Ovary (tissue), 9 donors: ENCODE measurements around the gene SPON2. TPM values are rescaled to one million over a fixed set of nuclear protein-coding genes. Genes with fewer than 3 reads are reported as not detected.

ENCODE experiments used
- DNase-seq, 5 donors: peaks; one replicate each; pipeline ENCODE4 v3.0.0-alpha.2; 2019 to 2020
- H3K27ac ChIP-seq, 2 donors: fragments of 200-600 bp; one replicate each; pipeline versions ENCODE4 v1.5.1 to v1.8.0; 2019 to 2022
- H3K27me3 ChIP-seq: fragments of 200-600 bp; one replicate; pipeline ENCODE4 v1.8.0; 2022
- H3K36me3 ChIP-seq: fragments of 200-600 bp; sonication (generic); one replicate; pipeline ENCODE4 v1.5.1; 2019
- H3K4me1 ChIP-seq: one replicate; pipeline ENCODE4 v1.8.1; 2013; ENCODE audit warnings: mild to moderate bottlenecking, moderate library complexity; ENCODE audit not compliant: insufficient read depth
- H3K4me3 ChIP-seq: fragments of 200-600 bp; sonication (generic); one replicate; pipeline ENCODE4 v1.5.1; 2017
- H3K9me3 ChIP-seq, 2 donors: fragments of 200-600 bp in 1 of 2; sonication (generic) in 1 of 2; one replicate each; pipeline versions ENCODE4 v1.5.1 to v1.8.1; 2013 to 2019; ENCODE audit warnings: mild to moderate bottlenecking in 1 of 2, moderate library complexity in 1 of 2
- CTCF ChIP-seq, 3 donors: fragments of 450-650 bp in 2 of 3; fragments of 200-600 bp in 1 of 3; IDR thresholded peaks; one replicate each; pipeline versions ENCODE4 v1.5.1 to v1.8.0; 2016 to 2022; ENCODE audit warnings: antibody characterized with exemption in 3 of 3, mild to moderate bottlenecking in 1 of 3
- EP300 ChIP-seq: sonication (generic); formaldehyde crosslinking; IDR thresholded peaks from one replicate; pipeline ENCODE4 v1.6.1; 2017; ENCODE audit warnings: antibody characterized with exemption
- POLR2A ChIP-seq: fragments of 450-650 bp; IDR thresholded peaks from one replicate; pipeline ENCODE4 v1.6.1; 2017; ENCODE audit warnings: antibody characterized with exemption, mild to moderate bottlenecking, moderate library complexity
- whole genome bisulfite sequencing, 3 donors: extraction: QIAGEN DNeasy Blood & Tissue Kit in 1 of 3; methylation state at CpG; one replicate each; pipeline versions ENCODE4 v1.1.5 to v1.1.7; 2013 to 2017; 5-methylcytosine and 5-hydroxymethylcytosine counted together
- intact Hi-C, 4 donors: fragments of 100-400 bp; cut with DNase I; formaldehyde crosslinking; loops; one replicate each; pipeline versions ENCODE4 v1.11.0 to v1.15.1; 2022 to 2023
- polyA plus RNA-seq, 2 donors: library from polyadenylated mRNA; stranded (reverse); fragments of 200-250 nt in 1 of 2; fragments of 350-450 nt in 1 of 2; fragmentation: Illumina TruSeq in 1 of 2; extraction: RNeasy Lipid Tissue Mini Kit (QIAGEN cat#74804) in 1 of 2; gene quantifications; one replicate each; pipeline ENCODE4 v1.2.3, GENCODE V29; 2013 to 2014
- total RNA-seq, 7 donors: library from RNA; depleted of rRNA in 2 of 7; stranded (reverse); fragments of >200 nt in 2 of 7; fragmentation: NEBNext Ultra II Directional in 3 of 7; extraction: Animal tissue kit (Norgen Biotek cat#: 25700) in 3 of 7; gene quantifications; one replicate each; pipeline versions ENCODE4 v1.1.0 to v1.2.4, GENCODE V29; 2016 to 2023
- donor health status: DM: no; HTN: no; CAD: no; lungs with moderate emphysema.
- donor health status: DM: no; HTN: no; CAD: no.
- donor health status: Bipolar disorder and iron deficiency.
- donor health status: DM: yes; HTN: yes; CAD: no.
- donor health status: DM: no; HTN: no; CAD: no.
- donor health status: DM: yes; HTN: yes; CAD: no.

The SPON2 gene
- total and polyA plus RNA-seq, 9 donors, result 8.0 to 104 (median 51.0) TPM

GRCh38 chr4:1210971-1211370 is 38.6 kb upstream of the SPON2 start:
- Histone ChIP-seq H3K27me3 (no peaks in the 10 kb centered on the region), H3K36me3 (no peaks in the 10 kb centered on the region), H3K27ac (no peak overlapping the region), H3K4me1 (peaks cover 43% of the 10 kb centered on the region), H3K9me3 (no peaks in the 10 kb centered on the region), H3K4me3 (no peak overlapping the region)
- intact Hi-C loops, result loop anchor here in 1 of 4 donors (5.0 kb wide), 1 partner anchor 36 kb away; the partner anchor contains the start of gene CTBP1
- TF ChIP-seq POLR2A (no peak), EP300 (no peak), CTCF (IDR thresholded peaks at IDR 0.05) (no peak)
- DNase-seq, result peak in 4 of 5 donors; percentile 18 to 56 (median 33)
- 62 to 66% (median 63%) methylated on average over 10 of the region's 10 CpGs for WGBS, 3 donors

- no peak overlapping the region for H3K4me3 ChIP-seq
These were observed 38.0 kb upstream of the SPON2 start for GRCh38 chr4:1210241-1210841.

DNA sequence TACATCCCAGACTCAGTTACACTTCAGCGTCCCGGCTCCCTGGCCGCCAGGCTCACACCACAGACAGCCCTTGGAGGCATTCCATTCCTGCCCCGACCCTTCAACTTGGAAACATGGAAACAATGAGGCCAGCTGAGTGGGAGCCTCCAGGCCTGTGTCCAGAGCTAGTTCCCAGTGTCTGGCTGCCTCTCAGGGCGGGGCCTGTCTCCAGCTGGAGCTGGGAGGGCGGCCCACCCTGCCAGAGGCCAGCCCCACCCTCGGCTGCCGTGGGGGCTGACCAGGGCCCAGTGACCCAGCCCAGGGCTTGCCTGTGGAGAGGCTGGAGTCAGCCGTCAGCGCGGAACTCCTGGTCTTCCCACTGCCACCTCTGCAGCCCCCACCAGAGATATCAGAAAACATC is 37.4 kb upstream of the SPON2 start:
- Histone ChIP-seq H3K27me3 (no peaks in the 10 kb centered on the region), H3K4me1 (peaks cover 38% of the 10 kb centered on the region), H3K27ac (peak overlapping the region in 1 of 2 donors; percentile 26), H3K9me3 (no peaks in the 10 kb centered on the region), H3K36me3 (no peaks in the 10 kb centered on the region), H3K4me3 (no peak overlapping the region)
- DNase-seq, result peak; percentile 88 to 94 (median 90)
- 5 to 13% (median 13%) methylated on average over 11 of the region's 11 CpGs for WGBS, 3 donors
- TF ChIP-seq EP300 (no peak), POLR2A (no peak), CTCF (IDR thresholded peaks at IDR 0.05) (no peak)
- intact Hi-C loops, result loop anchor here in 3 of 4 donors (5.0 kb wide), 3 partner anchors 37 to 43 kb away; partner anchors contain the start of genes SPON2 (in 2 of the 3) and CTBP1 (in 1 of the 3)

More at GRCh38 chr4:1210241-1210841, 38.0 kb upstream of the SPON2 start:
- Histone ChIP-seq H3K36me3 (no peaks in the 10 kb centered on the region), H3K27ac (peak overlapping the region in 1 of 2 donors; percentile 26), H3K4me1 (peaks cover 41% of the 10 kb centered on the region), H3K27me3 (no peaks in the 10 kb centered on the region), H3K9me3 (no peaks in the 10 kb centered on the region)
- 54 to 68% (median 56%) methylated on average over 14 to 22 of the region's 22 CpGs for WGBS, 3 donors
- intact Hi-C loops, result loop anchor here in 1 of 4 donors (5.0 kb wide), 1 partner anchor 37 kb away; the partner anchor contains the start of gene CTBP1
- peak; percentile 21 to 57 (median 51) for DNase-seq
- TF ChIP-seq CTCF (IDR thresholded peaks at IDR 0.05) (no peak), POLR2A (no peak)

DNA sequence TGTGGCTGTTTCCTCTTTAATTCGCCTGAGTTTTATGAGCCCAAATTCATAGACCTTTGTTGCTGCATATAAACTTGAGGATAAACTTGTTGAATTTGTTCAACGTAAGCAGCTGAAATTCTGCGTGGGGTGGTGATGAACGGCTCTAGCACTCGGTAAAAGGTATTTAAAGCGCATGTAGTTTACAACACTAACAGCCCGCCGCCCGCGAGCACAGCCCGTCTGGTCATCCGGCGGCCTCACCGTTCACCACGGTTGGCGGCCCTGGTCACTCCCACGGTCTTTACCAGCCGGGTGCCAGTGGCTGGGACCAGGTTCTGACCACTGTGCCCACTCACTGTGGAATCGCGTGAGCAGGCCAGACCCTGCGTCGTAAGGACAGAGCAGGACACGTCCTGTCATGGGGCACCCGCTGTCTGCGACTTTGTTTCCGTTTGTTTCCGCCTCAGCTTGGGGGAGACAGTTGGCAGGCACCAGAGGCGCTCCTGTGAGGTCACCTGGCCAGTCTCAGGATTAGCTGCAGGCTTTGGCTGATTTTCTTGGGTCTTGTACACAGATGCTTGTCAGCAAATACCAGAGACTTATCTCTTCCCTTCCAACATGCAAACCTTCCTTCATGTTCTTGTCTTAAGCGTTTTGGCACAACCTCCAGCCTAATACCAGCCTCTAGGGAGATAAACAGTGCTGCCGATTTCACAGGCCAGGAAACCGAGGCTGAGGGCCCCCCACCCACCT is 36.8 kb upstream of the SPON2 start:
- Histone ChIP-seq H3K4me1 (peaks cover 38% of the 10 kb centered on the region), H3K27me3 (no peaks in the 10 kb centered on the region), H3K4me3 (no peak overlapping the region), H3K36me3 (no peaks in the 10 kb centered on the region), H3K27ac (peak overlapping the region in 1 of 2 donors; percentile 26), H3K9me3 (no peaks in the 10 kb centered on the region)
- WGBS, 3 donors, result 16 to 28% (median 26%) methylated on average over 31 of the region's 31 CpGs
- peak in 4 of 5 donors; percentile 36 to 67 (median 48) for DNase-seq
- intact Hi-C loops, result loop anchor here in 3 of 4 donors (5.0 kb wide), 2 partner anchors 37 to 42 kb away; partner anchors contain the start of gene SPON2 (in 2 of the 3)
- TF ChIP-seq CTCF (IDR thresholded peaks at IDR 0.05), result no peak
- TF ChIP-seq EP300, result no peak
- TF ChIP-seq POLR2A, result no peak
